Right atrium auricular region (tissue), 2 donors: Measurements from ENCODE around the gene S100A3. TPM values are rescaled to one million over a fixed set of nuclear protein-coding genes. Genes with fewer than 3 reads are reported as not detected.

ENCODE experiments used
- DNase-seq: peaks from one replicate; pipeline ENCODE4 v3.0.0-alpha.2; 2019; ENCODE audit warnings: low spot score
- H3K27ac ChIP-seq, 2 donors: fragments of 200-600 bp; sonication (generic); 1 replicate in 1 of 2; 2 replicates in 1 of 2; pipeline ENCODE4 v1.5.1; 2016 to 2019
- H3K27me3 ChIP-seq, 2 donors: fragments of 200-600 bp; sonication (generic); one replicate each; pipeline versions ENCODE4 v1.5.1 to v1.6.0; 2017 to 2019
- H3K36me3 ChIP-seq: fragments of 200-600 bp; sonication (generic); one replicate; pipeline ENCODE4 v1.5.1; 2016
- H3K4me1 ChIP-seq, 2 donors: fragments of 200-600 bp; sonication (generic); one replicate each; pipeline versions ENCODE4 v1.5.1 to v1.6.0; 2017 to 2019
- H3K4me3 ChIP-seq, 2 donors: fragments of 200-600 bp; sonication (generic); 1 replicate in 1 of 2; 2 replicates in 1 of 2; pipeline ENCODE4 v1.5.1; 2017 to 2019; ENCODE audit warnings: mild to moderate bottlenecking in 1 of 2, moderate library complexity in 1 of 2
- H3K9me3 ChIP-seq, 2 donors: fragments of 200-600 bp; sonication (generic); one replicate each; pipeline ENCODE4 v1.5.1; 2019
- total RNA-seq, 2 donors: library from RNA; depleted of rRNA; stranded (reverse); fragments of >200 nt; gene quantifications; one replicate each; pipeline ENCODE4 v1.1.0, GENCODE V29; 2016
- TF ChIP-seq, protein P1 (sequence below), 2 donors: fragments of 200-600 bp; sonication (generic); IDR thresholded peaks; one replicate each; pipeline ENCODE4 v1.5.1; 2019; ENCODE audit warnings: antibody characterized with exemption in 2 of 2

Gene S100A3
- total RNA-seq, 2 donors from 2014 or later, result 1.8 to 3.4 TPM

GRCh38 chr1:153505576-153505975, 43.5 kb downstream of the S100A3 start:
- peaks cover 0 to 24% of the 10 kb centered on the region in 2 donors for H3K4me1 ChIP-seq
- no peaks in the 10 kb centered on the region for H3K27me3 ChIP-seq
- no peaks in the 10 kb centered on the region for H3K9me3 ChIP-seq
- no peak for DNase-seq
- H3K36me3 ChIP-seq, result no peaks in the 10 kb centered on the region
- TF ChIP-seq, protein P1, sequence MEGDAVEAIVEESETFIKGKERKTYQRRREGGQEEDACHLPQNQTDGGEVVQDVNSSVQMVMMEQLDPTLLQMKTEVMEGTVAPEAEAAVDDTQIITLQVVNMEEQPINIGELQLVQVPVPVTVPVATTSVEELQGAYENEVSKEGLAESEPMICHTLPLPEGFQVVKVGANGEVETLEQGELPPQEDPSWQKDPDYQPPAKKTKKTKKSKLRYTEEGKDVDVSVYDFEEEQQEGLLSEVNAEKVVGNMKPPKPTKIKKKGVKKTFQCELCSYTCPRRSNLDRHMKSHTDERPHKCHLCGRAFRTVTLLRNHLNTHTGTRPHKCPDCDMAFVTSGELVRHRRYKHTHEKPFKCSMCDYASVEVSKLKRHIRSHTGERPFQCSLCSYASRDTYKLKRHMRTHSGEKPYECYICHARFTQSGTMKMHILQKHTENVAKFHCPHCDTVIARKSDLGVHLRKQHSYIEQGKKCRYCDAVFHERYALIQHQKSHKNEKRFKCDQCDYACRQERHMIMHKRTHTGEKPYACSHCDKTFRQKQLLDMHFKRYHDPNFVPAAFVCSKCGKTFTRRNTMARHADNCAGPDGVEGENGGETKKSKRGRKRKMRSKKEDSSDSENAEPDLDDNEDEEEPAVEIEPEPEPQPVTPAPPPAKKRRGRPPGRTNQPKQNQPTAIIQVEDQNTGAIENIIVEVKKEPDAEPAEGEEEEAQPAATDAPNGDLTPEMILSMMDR (IDR thresholded peaks at IDR 0.05), result no peak
- no peak overlapping the region for H3K4me3 ChIP-seq
- H3K27ac ChIP-seq, result no peak overlapping the region

DNA sequence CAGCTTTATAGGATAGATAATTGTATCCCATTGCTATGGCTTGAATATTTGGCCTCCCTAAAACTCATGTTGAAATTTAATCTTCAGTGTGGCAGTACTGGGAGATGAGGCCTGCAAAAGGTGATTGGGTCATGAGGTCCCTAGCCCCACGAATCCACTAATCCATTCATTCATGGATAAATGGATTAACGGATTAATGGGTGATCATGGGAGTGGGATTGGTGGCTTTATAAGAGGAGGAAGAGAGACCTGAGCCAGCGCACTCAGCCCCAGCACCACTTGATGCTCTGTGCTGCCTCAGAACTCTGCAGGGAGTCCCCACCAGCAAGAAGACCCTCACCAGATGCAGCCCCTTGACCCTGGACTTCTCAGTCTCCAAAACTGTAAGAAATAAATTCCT, 45.3 kb downstream of the S100A3 start:
- TF ChIP-seq, protein P1 (IDR thresholded peaks at IDR 0.05), result no peak
- no peak for DNase-seq
- H3K36me3 ChIP-seq, result no peaks in the 10 kb centered on the region

GRCh38 chr1:153498746-153499145, 50.3 kb downstream of the S100A3 start:
- Histone ChIP-seq H3K36me3 (no peaks in the 10 kb centered on the region), H3K9me3 (no peaks in the 10 kb centered on the region), H3K27me3 (no peaks in the 10 kb centered on the region), H3K4me1 (peaks cover 0 to 6% of the 10 kb centered on the region in 2 donors), H3K27ac (no peak overlapping the region), H3K4me3 (no peak overlapping the region)
- no peak for DNase-seq
- TF ChIP-seq, protein P1 (IDR thresholded peaks at IDR 0.05), result no peak

More for the DNA sequence above, 45.3 kb downstream of the S100A3 start:
- H3K27ac ChIP-seq, result no peak overlapping the region
- H3K27me3 ChIP-seq, result no peaks in the 10 kb centered on the region
- no peaks in the 10 kb centered on the region for H3K9me3 ChIP-seq
- H3K4me1 ChIP-seq, result peaks cover 0 to 24% of the 10 kb centered on the region in 2 donors
- no peak overlapping the region for H3K4me3 ChIP-seq

Other genes with a start within 250 kb of the S100A3 start
- not detected for gene PGLYRP3, start 236.3 kb downstream of the S100A3 start, total RNA-seq
- gene PGLYRP4, start 200.4 kb downstream of the S100A3 start, total RNA-seq, result not detected
- gene S100A9, start 191.4 kb downstream of the S100A3 start, total RNA-seq, result 100 to 1,000 TPM in 1 of 2 donors, 10 to 100 TPM in 1; 65.7 to 199 TPM
- gene S100A12, start 173.6 kb downstream of the S100A3 start, total RNA-seq, result 1 to 10 TPM; 5.5 to 5.7 TPM
- 10 to 100 TPM; 19.1 to 37.1 TPM for gene S100A8, start 158.2 kb downstream of the S100A3 start, total RNA-seq
- gene S100A7A, start 132.7 kb downstream of the S100A3 start, total RNA-seq, result not detected
- not detected for gene S100A7, start 88.6 kb downstream of the S100A3 start, total RNA-seq
- 100 to 1,000 TPM; 156 to 324 TPM for gene S100A6, start 13.3 kb downstream of the S100A3 start, total RNA-seq
- not detected for gene S100A5, start 8.3 kb downstream of the S100A3 start, total RNA-seq
- gene S100A4, start 3.5 kb downstream of the S100A3 start, total RNA-seq, result 100 to 1,000 TPM; 144 to 156 TPM
- not detected for gene S100A2, start 16.6 kb upstream of the S100A3 start, total RNA-seq
- gene S100A16, start 63.9 kb upstream of the S100A3 start, total RNA-seq, result 10 to 100 TPM; 62.7 to 85.1 TPM
- gene S100A14, start 67.1 kb upstream of the S100A3 start, total RNA-seq, result 1 to 10 TPM in 1 of 2 donors, under 1 TPM in 1; 0.55 to 2.4 TPM
- 100 to 1,000 TPM; 114 to 314 TPM for gene S100A13, start 78.2 kb upstream of the S100A3 start, total RNA-seq
- gene S100A1, start 79.2 kb upstream of the S100A3 start, total RNA-seq, result 1,000 to 10,000 TPM in 1 of 2 donors, 100 to 1,000 TPM in 1; 965 to 2,413 TPM
- 10 to 100 TPM; 38.2 to 50.1 TPM for gene CHTOP, start 84.8 kb upstream of the S100A3 start, total RNA-seq
- gene SNAPIN, start 109.4 kb upstream of the S100A3 start, total RNA-seq, result 10 to 100 TPM; 60.8 to 84.0 TPM
- gene ILF2, start 121.7 kb upstream of the S100A3 start, total RNA-seq, result 10 to 100 TPM; 69.2 to 80.9 TPM
- 10 to 100 TPM; 19.3 to 42.9 TPM for gene NPR1, start 129.4 kb upstream of the S100A3 start, total RNA-seq
- 10 to 100 TPM; 21.8 to 26.7 TPM for gene INTS3, start 178.8 kb upstream of the S100A3 start, total RNA-seq
- 10 to 100 TPM in 1 of 2 donors, 1 to 10 TPM in 1; 9.9 to 20.1 TPM for gene SLC27A3, start 226.1 kb upstream of the S100A3 start, total RNA-seq